Raji (cell line): ENCODE data around the gene ACTN1.

Experiments used
- POLR2A ChIP-seq: IDR thresholded peaks from 2 replicates; pipeline ENCODE4 v1.6.1; 2011; ENCODE audit warnings: low read depth, low read length, control low read depth; ENCODE audit not compliant: insufficient read depth

Gene ACTN1

DNA sequence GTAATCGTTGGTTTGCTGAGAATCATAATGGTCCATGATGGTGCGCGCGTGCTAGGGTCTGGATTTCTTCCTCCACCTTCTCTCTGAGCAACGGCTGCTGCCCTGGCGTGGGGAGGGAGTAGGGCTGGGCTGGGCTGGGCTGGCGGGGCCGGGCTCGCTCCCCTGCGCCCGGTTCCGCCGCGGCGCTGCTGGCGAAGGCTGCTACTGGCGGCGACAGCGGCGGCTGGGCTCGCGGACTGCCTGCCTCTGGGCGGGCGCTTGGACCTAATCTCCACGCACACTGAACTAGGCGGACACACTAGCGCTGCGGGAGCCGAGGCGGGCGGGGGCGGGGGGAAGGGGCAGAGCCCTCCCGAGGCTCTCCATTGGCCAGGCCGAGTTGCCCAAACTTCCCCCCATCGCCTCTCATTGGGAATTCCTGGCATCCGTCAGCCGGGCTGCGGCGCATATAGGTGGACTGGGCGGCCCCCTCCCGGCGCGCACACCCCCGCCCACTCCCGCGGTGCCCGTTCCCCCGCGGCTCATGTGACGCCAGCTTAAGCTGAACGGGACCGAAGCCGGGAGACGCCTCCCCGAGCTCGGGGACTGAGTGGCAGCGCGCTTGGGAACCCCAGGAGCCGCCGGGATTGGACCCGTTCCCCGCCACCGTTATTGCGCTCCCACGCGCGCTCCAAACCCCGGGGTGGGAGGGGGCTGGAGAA is at the start of gene ACTN1:
Gene ACTN1, minus strand, starts transcription at position 282 of the 701 bp plus-strand sequence. Its CDS starts 246 bp downstream, at position 36.
- TF ChIP-seq POLR2A = no peak

DNA sequence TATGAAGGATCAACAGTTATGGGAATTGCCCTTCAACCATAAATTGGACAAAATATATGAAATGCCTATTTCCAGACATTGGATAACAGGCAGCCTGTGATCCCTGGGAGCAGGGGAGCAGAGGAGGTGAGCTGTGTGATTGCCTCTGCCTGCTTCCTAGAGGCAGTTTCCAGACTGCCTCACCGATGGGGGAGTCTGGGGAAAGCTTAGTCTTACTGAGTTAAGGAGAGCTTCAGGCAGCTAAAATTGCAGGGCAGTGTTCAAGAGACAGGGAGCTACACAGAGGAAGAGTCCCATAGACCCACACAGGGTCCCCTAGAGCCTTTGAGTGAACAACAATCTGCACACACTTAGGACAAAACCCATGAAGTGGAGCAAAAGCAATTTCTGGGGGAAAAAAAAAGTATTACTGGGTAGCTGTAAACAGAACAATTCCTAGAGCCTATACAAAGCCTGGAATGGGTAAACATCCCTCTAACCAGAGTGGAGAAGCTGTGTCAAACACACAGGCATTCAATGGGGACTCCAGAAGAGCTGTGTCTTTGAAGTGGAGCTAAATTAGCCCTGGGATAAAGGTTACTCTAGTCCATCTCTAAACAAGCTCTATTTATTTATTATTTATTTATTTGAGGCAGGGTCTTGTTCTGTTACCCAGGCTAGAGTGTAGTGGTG is 48.3 kb upstream of the ACTN1 start:
- no peak for TF ChIP-seq POLR2A

DNA sequence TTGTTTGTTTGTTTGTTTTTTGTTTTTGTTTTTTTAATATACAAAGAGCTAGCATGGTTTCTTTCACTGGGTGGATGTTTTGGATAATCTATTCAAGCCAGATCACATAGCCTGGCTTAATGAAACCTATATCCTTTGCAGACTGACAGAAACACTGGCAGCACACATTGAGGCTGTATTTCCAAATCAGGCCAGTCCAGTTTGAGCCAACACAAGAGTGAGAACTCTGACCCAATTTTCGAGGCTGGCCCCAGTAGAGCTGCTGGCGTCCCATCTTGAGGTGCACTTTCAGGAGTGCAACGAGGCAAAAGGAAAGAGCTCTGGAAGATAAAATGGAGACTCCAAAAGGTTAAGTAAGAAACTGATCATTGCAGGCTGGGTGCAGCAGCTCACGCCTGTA is 43.9 kb upstream of the ACTN1 start:
- TF ChIP-seq POLR2A = no peak

DNA sequence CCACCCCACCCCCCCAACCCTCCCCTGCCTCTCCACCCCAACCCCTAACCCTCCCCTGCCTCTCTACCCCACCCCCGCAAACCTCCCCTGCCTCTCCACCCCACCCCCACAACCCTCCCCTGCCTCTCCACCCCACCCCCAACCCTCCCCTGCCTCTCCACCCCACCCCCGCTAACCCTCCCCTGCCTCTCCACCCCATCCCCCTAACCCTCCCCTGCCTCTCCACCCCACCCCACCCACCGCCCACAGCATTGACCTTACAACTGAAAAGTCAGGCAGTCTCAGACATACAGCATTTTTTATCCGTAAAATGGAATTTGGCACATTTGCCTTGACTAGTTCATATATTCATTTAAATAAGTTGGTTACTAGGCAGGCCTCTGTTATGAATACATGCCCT is 38.6 kb upstream of the ACTN1 start:
- TF ChIP-seq POLR2A = no peak

DNA sequence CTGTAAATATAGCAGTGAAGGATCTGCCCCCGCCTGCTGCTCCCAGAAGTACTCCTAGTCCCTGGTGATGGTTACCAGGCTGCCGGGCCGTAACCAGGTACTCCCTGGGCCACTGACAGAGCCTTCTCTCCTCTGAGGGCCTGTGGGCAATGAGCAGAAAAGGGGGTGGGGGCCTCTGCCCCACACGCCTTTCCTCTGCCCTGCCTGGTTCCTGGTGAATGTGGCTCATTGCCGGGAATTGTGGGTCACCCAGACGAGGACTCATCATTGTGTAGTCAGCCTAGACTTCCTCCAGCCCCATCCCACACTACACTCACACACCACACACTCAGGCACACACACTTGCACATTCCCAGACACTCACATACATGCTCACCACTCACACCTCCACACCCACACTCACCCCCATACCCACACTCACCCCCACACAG is 35.7 kb upstream of the ACTN1 start:
- TF ChIP-seq POLR2A = no peak

DNA sequence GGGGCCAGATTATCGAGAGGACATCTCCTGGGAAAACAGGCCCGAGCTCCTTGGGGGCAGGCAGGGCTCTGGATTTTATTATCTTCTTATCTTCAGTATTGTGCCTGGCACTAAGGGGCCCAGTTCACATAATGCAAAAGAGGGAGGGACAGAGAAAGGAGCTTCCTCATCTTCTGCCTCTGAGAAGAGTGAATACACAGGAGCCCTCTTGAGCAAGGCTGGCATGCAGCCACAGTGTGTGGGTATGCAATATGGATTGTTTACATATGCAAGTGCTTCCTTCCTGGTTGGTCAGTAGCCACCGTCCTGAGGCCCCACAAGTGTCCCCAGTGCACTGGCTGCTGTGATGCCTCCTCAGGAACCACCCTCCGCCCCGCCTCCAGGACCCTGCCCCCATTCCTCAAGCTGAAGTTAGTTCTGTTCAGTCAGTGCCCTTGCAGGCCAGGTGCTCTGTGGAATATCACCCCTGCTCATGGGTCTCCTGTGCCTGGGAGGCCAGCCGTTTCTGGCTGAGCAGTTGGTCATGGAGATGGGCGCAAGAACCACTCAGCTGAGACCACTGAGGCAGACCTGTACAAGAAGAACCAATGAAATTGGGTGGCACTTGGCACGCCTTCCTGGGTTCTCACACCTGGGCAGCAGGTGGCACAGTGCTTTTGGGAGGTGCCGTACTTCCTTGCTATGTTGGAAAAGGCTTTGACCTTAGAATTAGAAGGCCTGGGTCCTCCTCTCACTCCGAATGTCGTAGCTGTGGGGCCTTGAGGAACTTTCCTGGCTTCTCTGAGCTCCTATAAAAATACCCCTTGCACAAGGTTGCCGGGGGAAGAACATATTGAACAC is 35.1 kb upstream of the ACTN1 start:
- TF ChIP-seq POLR2A = no peak

DNA sequence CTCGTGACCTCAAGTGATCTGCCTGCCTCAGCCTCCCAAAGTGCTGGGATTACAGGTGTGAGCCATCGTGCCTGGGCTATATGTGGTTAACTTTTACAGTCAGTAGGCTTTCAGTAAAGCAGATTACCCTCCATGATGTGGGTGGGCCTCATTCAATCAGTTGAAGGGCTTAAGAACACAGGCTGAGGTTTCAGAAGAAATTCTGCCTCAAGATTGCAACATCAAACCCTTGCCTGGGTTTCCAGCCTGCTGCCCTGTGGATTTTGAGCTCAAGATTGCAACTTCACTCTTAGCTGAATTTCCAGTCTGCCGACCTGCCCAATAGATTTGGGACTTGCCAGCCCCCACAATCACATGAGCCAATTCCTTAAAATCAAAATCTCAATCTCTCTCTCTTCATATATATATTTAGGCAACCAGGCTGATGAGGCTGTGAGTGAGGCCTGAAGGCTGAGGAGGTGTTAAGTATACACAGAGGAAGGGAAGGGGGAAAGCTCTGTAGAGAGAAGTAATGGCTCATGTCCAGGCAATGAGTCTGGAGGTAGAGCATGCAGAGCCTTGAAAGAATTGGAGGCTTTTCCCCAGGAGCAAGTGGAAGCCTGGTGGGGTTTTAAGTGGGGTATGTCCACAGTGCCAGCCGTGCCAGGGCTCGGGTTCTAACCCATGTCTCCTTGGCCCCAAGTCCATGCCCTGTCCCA is 33.3 kb upstream of the ACTN1 start:
- no peak for TF ChIP-seq POLR2A

DNA sequence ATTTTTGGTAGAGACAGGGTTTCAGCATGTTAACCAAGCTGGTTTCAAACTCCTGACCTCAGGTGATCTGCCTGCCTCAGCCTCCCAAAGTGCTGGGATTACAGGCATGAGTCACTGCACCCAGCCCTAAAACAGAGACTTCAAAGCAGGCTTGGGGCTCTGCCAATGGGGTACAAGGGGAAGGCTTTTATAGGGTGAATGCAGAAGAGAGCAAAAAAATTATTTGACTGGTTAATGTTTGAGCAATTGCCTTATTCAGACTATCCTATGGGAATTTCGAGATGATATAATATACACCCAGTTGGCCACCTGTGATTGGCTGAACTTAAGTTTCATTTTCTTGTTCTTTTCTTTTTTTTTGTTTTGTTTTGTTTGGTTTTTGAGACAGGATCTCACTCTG is 31.5 kb upstream of the ACTN1 start:
- TF ChIP-seq POLR2A = no peak

DNA sequence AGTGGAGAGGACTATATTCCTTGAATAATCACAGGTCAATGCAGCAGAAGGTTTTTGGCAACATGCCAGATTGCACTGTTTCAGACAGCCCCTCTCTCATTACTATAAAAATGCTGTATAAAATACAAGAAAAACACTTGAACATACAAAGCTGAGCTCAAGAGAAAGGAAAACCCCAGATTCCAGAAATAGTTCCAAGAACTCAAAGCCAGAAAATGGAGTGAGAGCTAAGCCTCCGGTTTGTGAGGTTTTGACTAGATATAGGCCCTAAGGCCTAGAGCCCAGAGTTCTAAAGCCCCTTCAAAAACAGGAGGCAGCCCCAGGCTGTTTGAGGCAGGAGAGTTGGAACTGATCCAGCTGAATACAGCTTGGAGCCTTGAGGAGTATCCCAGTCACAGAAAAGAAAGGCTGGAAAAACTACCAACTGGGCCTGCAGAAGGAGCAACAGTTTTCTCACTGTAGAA is 29.4 kb upstream of the ACTN1 start:
- TF ChIP-seq POLR2A = no peak

DNA sequence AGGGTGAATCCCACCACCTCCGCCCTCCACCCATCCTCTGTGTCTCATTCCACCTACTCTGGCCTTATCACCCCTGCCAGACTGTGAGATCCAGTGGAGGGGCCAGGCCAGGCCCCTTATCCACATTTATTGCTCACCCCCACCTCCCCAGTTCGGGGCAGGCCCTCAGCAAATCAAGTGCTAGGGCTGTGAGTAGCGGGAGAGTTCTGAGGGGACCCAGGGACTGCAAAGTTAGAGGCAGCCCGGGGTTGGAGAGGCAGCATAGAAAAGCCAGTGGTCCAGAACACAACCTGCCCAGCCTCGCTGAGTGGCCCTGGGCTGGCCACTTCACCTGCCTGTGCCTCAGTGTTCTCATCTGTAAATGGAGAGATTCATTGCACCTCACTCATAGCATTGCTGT is 27.2 kb upstream of the ACTN1 start:
- no peak for TF ChIP-seq POLR2A

DNA sequence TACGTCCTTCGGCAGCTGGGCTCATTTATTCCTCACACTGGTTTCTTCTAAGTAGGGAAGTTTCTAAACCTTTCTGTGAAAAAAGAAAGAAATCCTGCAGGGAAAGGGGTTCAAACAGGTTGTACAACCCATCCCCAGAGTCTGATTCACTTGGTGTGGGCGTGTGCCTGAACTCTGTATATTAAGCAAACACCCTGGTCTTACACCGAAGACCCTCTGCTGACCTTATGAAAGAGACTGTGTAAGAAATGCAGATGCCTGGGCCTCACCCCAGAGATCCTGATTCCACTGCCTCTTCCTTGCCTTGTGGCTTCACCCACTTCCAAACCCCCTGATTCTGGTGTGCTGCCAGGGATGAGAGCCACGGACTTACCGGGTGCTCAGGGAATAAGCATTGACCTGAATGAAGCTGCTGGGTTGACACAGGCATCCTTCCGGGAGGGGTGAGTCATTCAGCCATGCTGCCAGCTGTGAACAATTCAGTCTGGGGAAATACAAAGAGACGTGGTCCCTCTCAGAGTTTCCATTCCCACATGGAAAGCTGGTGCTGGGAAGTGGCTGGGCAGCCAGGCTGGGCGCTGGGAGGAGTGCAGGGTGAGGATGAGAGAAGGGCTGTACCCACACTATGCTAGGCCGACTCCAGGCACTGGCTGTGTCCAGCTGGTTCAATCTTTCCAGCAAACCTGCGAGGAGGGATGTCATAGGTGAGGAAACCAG is 26.5 kb upstream of the ACTN1 start:
- no peak for TF ChIP-seq POLR2A

DNA sequence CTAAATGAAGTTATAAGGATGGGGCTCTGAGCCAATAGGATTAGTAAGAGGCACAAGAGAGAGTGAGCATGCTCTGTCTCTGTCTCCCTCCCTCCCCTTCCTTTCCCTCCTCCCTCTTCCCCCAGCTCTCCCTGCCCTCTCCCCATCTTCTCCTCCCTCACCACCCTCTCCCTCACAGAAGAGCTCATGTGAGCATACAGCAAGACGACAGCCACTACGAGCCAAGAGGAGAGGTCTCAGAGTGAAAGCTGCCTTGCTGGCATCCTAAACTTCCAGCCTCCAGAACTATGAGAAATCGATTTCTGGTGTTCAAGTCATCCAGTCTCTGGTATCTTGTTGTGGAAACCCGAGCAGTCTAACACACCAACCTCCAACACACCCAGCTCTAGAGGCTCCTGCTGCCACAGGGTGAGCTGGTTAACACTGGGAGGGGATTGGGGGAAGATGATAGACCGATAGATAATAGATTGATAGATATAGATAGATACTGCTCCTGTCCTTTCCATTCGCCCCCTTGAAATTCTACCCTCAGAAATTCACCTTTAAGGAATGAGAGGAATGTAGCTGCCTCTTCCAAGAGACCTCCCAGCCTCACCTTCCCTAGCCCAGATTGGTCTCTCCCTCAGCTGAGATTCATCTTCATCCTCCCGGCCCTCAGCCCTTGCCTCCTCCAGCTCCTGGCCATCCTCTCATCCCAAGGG is 25.8 kb upstream of the ACTN1 start:
- TF ChIP-seq POLR2A = no peak

DNA sequence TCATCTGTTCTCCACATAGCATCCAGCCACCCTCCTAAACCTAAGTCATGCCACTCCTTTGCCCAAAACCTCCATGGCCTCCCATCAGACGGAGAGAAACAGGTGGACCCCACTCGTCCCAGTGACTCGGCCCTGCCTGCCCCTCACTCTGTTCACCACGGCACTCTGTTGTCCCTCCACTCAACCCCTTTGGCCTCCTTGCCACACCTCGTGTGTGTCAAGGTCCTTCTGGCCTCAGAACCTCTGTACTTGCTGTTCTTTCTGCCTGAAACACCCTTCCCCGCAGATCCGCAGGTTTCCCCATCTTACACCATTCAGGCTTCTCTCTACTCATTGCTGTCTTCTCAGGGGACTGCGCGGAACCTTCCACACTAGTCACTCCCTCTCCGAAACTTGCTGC is 24.5 kb upstream of the ACTN1 start:
- no peak for TF ChIP-seq POLR2A

DNA sequence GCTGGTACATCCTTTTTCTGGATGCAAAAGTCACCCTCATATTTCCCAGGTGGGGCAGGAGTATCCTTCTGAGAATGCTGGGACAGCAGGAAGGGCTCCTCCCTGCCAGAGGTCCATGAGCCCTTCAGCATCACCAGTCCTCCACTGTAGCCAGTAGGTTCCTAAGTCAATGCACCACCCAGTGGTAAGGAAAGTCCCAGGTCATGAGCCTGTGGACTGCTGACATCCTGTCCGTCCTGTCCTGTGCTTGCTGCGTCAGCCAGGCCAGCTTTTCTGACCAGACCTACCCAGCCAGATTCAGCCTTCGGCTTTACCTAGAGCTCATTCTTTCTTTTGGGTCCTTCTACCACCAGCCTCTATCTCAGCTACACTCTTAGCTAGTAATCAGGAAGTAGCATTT is 23.0 kb upstream of the ACTN1 start:
- TF ChIP-seq POLR2A = no peak
